ENCODE results near the gene EEF1A2. TPM values are rescaled to one million over a fixed set of nuclear protein-coding genes. Genes with fewer than 3 reads are reported as not detected.
A peak's percentile ranks its signal among the peaks of the same experiment; 100 is the strongest.

Gene EEF1A2
- 1.2 and 20.0 TPM in 2 replicates for total RNA-seq

- no peak for DNase-seq (ENCODE audit: low read depth)
- H3K4me3 ChIP-seq (ENCODE audit: low read depth, low read length) = peak within 1 kb of the TSS; percentile 30
- no peak for TF ChIP-seq CTCF (conservative IDR thresholded peaks at IDR 0.05; ENCODE audit: low read depth, low read length)
Measured at GRCh38 chr20:63498960-63499337, at the start of gene EEF1A2. EEF1A2 (minus strand) TSS chr20:63499083; CDS start chr20:63497763, 1,320 bp downstream.

- TF ChIP-seq CTCF (conservative IDR thresholded peaks at IDR 0.05; ENCODE audit: low read depth, low read length) = no peak
- no peak for DNase-seq (ENCODE audit: low read depth)
Measured at GRCh38 chr20:63548542-63548941, 49.7 kb upstream of the EEF1A2 start.

GRCh38 chr20:63547725-63548480 lies 49.0 kb upstream of the EEF1A2 start, which contains the start of gene SRMS:
SRMS (minus strand) TSS chr20:63547749; CDS start chr20:63547463, 286 bp downstream.
- no peak for DNase-seq (ENCODE audit: low read depth)
- no peak for TF ChIP-seq CTCF (conservative IDR thresholded peaks at IDR 0.05; ENCODE audit: low read depth, low read length)
- H3K4me3 ChIP-seq (ENCODE audit: low read depth, low read length) = no peak within 1 kb of the TSS

More at GRCh38 chr20:63548542-63548941, 49.7 kb upstream of the EEF1A2 start:
- H3K4me3 ChIP-seq (ENCODE audit: low read depth, low read length) = no peak overlapping the region

GRCh38 chr20:63546956-63547724 lies 48.3 kb upstream of the EEF1A2 start:
- H3K4me3 ChIP-seq (ENCODE audit: low read depth, low read length) = no peak overlapping the region
- no peak for TF ChIP-seq CTCF (conservative IDR thresholded peaks at IDR 0.05; ENCODE audit: low read depth, low read length)
- no peak for DNase-seq (ENCODE audit: low read depth)

- no peak for TF ChIP-seq CTCF (conservative IDR thresholded peaks at IDR 0.05; ENCODE audit: low read depth, low read length)
- no peak for DNase-seq (ENCODE audit: low read depth)
- no peak overlapping the region for H3K4me3 ChIP-seq (ENCODE audit: low read depth, low read length)
Measured at GRCh38 chr20:63546256-63546955, 47.5 kb upstream of the EEF1A2 start.

- no peak for DNase-seq (ENCODE audit: low read depth)
- H3K4me3 ChIP-seq (ENCODE audit: low read depth, low read length) = no peak overlapping the region
- no peak for TF ChIP-seq CTCF (conservative IDR thresholded peaks at IDR 0.05; ENCODE audit: low read depth, low read length)
Measured at GRCh38 chr20:63545814-63546213, 46.9 kb upstream of the EEF1A2 start.
